Peyer's patch (tissue), 4 donors: ENCODE measurements around the gene PBX4. TPM values are rescaled to one million over a fixed set of nuclear protein-coding genes. Genes with fewer than 3 reads are reported as not detected.

Source experiments
- DNase-seq, 3 donors: peaks; one replicate each; pipeline ENCODE4 v3.0.0-alpha.2; 2017 to 2019
- H3K27ac ChIP-seq, 4 donors: fragments of 200-600 bp; sonication (generic); one replicate each; pipeline ENCODE4 v1.5.1; 2016 to 2019
- H3K27me3 ChIP-seq, 2 donors: fragments of 200-600 bp; sonication (generic); one replicate each; pipeline ENCODE4 v1.5.1; 2019
- H3K36me3 ChIP-seq, 3 donors: fragments of 200-600 bp; sonication (generic); one replicate each; pipeline ENCODE4 v1.5.1; 2016 to 2019
- H3K4me1 ChIP-seq, 4 donors: fragments of 200-600 bp; sonication (generic); one replicate each; pipeline ENCODE4 v1.5.1; 2016 to 2019
- H3K4me3 ChIP-seq, 4 donors: fragments of 200-600 bp; sonication (generic); 1 replicate in 3 of 4; 2 replicates in 1 of 4; pipeline ENCODE4 v1.5.1; 2016 to 2019; ENCODE audit warnings: mild to moderate bottlenecking in 1 of 4
- H3K9me3 ChIP-seq, 4 donors: fragments of 200-600 bp; sonication (generic); one replicate each; pipeline ENCODE4 v1.5.1; 2016 to 2019; ENCODE audit warnings: mild to moderate bottlenecking in 1 of 4
- POLR2A ChIP-seq, 2 donors: fragments of 450-650 bp; IDR thresholded peaks; one replicate each; pipeline ENCODE4 v1.5.1; 2017; ENCODE audit warnings: antibody characterized with exemption in 2 of 2, mild to moderate bottlenecking in 2 of 2, moderate library complexity in 2 of 2
- total RNA-seq, 4 donors: library from RNA; depleted of rRNA; stranded (reverse); fragments of >200 nt; gene quantifications; one replicate each; pipeline ENCODE4 v1.1.0, GENCODE V29; 2016
- TF ChIP-seq, protein P1 (sequence below), 6 experiments: fragments of 450-650 bp in 4 of 6; fragments of 200-600 bp in 2 of 6; sonication (generic) in 1 of 6; IDR thresholded peaks; one replicate each; pipeline ENCODE4 v1.5.1; 2017 to 2019; ENCODE audit warnings: antibody characterized with exemption in 6 of 6, mild to moderate bottlenecking in 3 of 6, moderate library complexity in 1 of 6

PBX4 gene
- total RNA-seq, 4 donors from 2014 or later: 6.8 to 23.1 (median 14.1) TPM

- H3K27ac ChIP-seq: no peak overlapping the region
- H3K4me1 ChIP-seq: no peaks in the 10 kb centered on the region
- no peaks in the 10 kb centered on the region for H3K9me3 ChIP-seq
- DNase-seq: no peak
- H3K4me3 ChIP-seq: no peak overlapping the region
- TF ChIP-seq, protein P1, sequence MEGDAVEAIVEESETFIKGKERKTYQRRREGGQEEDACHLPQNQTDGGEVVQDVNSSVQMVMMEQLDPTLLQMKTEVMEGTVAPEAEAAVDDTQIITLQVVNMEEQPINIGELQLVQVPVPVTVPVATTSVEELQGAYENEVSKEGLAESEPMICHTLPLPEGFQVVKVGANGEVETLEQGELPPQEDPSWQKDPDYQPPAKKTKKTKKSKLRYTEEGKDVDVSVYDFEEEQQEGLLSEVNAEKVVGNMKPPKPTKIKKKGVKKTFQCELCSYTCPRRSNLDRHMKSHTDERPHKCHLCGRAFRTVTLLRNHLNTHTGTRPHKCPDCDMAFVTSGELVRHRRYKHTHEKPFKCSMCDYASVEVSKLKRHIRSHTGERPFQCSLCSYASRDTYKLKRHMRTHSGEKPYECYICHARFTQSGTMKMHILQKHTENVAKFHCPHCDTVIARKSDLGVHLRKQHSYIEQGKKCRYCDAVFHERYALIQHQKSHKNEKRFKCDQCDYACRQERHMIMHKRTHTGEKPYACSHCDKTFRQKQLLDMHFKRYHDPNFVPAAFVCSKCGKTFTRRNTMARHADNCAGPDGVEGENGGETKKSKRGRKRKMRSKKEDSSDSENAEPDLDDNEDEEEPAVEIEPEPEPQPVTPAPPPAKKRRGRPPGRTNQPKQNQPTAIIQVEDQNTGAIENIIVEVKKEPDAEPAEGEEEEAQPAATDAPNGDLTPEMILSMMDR (IDR thresholded peaks at IDR 0.05): no peak
- no peak for TF ChIP-seq POLR2A (IDR thresholded peaks at IDR 0.05)
- peaks cover 0 to 5% (median 0%) of the 10 kb centered on the region in 3 donors for H3K36me3 ChIP-seq
- H3K27me3 ChIP-seq: no peaks in the 10 kb centered on the region
Measured at GRCh38 chr19:19567391-19567790, 51.1 kb downstream of the PBX4 start.

- peaks cover 0 to 5% (median 0%) of the 10 kb centered on the region in 3 donors for H3K36me3 ChIP-seq
- no peak for TF ChIP-seq POLR2A (IDR thresholded peaks at IDR 0.05)
- TF ChIP-seq, protein P1 (IDR thresholded peaks at IDR 0.05): no peak
- H3K27ac ChIP-seq: no peak overlapping the region
- H3K9me3 ChIP-seq: no peaks in the 10 kb centered on the region
- no peaks in the 10 kb centered on the region for H3K4me1 ChIP-seq
- no peaks in the 10 kb centered on the region for H3K27me3 ChIP-seq
- no peak overlapping the region for H3K4me3 ChIP-seq
- DNase-seq: no peak
Measured at GRCh38 chr19:19566306-19566705, 52.2 kb downstream of the PBX4 start.

- TF ChIP-seq POLR2A (IDR thresholded peaks at IDR 0.05): no peak
- TF ChIP-seq, protein P1 (IDR thresholded peaks at IDR 0.05): no peak
- DNase-seq: peak in 1 of 3 donors; percentile 44
- no peaks in the 10 kb centered on the region for H3K36me3 ChIP-seq
- no peaks in the 10 kb centered on the region for H3K9me3 ChIP-seq
- no peak overlapping the region for H3K27ac ChIP-seq
- H3K27me3 ChIP-seq: no peaks in the 10 kb centered on the region
- no peak overlapping the region for H3K4me3 ChIP-seq
- no peaks in the 10 kb centered on the region for H3K4me1 ChIP-seq
Measured at GRCh38 chr19:19563348-19563848, 55.1 kb downstream of the PBX4 start.

- no peak for TF ChIP-seq POLR2A (IDR thresholded peaks at IDR 0.05)
- TF ChIP-seq, protein P1 (IDR thresholded peaks at IDR 0.05): peak in 4 of 6 experiments; percentile 28 to 47 (median 40)
- peak; percentile 35 to 70 (median 44) for DNase-seq
- Histone ChIP-seq H3K27me3 (no peaks in the 10 kb centered on the region), H3K27ac (no peak overlapping the region), H3K36me3 (no peaks in the 10 kb centered on the region), H3K4me1 (no peaks in the 10 kb centered on the region), H3K9me3 (no peaks in the 10 kb centered on the region), H3K4me3 (no peak overlapping the region)
Measured at GRCh38 chr19:19562665-19563347, 55.7 kb downstream of the PBX4 start.

DNA sequence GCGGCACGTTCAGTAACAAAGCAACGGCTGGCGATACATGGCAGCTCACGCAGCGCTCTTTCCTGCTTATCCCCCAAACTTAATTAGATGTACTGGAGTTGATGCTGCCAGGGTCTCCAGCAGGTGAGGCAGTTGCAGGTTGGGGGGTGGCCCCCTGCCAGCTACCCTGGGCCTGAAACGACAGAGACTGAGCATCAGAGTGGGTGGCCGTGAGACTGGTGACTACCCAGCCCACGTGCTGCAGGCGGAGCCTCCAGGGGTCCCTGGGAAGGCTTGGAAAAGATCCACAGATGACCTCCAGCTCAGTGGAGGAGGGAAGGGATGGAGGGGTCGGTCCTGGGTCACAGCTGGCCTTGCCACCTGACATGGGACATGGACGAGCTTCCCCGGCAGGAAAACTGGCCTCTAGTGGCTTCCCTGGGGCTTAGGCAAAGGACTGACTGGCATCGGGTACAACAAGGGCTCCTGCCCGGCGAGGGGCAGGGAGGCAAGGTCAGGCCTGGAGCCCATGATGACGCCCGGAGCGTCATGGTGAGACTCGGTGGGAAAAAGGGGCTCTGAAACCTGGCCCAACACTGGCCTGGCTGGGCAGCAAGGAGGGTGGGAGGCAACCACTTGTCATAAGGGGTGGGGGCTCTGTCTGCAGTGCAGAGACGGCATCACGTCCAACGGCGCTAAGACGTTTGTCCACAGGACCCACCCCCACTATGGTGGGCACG lies 56.4 kb downstream of the PBX4 start:
- Histone ChIP-seq H3K36me3 (no peaks in the 10 kb centered on the region), H3K4me3 (no peak overlapping the region), H3K4me1 (no peaks in the 10 kb centered on the region), H3K9me3 (no peaks in the 10 kb centered on the region), H3K27me3 (no peaks in the 10 kb centered on the region), H3K27ac (no peak overlapping the region)
- TF ChIP-seq, protein P1 (IDR thresholded peaks at IDR 0.05): no peak
- no peak for TF ChIP-seq POLR2A (IDR thresholded peaks at IDR 0.05)
- DNase-seq: peak in 1 of 3 donors; percentile 37
